Activated gamma-delta T cell treated with anti-CD3 and anti-CD28 coated beads, Interleukin-2, amount 50 U/mL, for 16 hours (primary cell): ENCODE data around the gene ABCD2.
"Not testable (repeated sequence)": the region's sequence is repeated elsewhere in the genome, so short reads cannot be mapped to it uniquely, and the experiment has no call there.

Experiments
- DNase-seq: peaks from one replicate; pipeline ENCODE4 v3.0.0-alpha.2; 2020; ENCODE audit warnings: low read depth

The ABCD2 gene

GRCh38 chr12:39619660-39620433, at the start of gene ABCD2:
ABCD2 (minus strand) TSS chr12:39619803; CDS start chr12:39619615, 188 bp downstream.
- DNase-seq, result peak; percentile 62

DNA sequence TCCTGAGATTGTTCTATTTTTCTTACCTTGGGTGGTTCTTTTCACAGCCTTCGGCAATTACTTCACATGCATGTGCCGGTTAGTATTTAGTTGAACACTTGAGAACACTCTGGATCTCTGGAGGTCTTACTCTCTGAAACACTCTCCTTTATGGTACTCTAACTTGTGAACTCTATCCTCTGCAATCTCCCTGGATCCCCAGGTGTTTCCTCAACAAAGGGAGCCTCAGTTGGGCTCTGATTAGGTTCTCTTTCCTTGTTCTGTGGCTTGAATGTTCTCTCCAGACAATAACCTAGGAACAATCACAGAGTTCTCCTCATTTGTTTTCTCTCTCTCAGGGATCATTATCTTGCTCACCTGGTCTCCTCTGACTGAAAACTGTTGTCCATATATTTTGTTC, 40.5 kb upstream of the ABCD2 start:
- no peak for DNase-seq

DNA sequence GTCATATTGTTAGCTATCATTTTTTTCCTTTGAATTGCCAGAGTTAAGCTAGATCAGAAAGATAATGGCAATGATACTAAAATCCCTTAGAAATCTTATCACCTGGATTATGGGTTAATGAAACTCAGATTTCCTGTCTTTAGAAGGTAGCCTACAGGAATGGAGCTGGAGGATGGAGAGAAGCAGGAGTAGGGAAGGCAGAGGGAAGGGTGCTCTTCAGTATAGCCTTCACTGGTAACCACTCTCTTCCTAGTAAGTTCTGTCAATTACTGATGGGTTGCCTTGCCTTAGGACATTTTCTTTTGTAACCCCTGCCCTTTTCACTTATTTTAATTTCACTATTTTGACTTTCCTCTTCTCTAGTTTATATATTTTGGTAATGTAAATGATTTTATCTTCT, 27.8 kb upstream of the ABCD2 start:
- no peak for DNase-seq

DNA sequence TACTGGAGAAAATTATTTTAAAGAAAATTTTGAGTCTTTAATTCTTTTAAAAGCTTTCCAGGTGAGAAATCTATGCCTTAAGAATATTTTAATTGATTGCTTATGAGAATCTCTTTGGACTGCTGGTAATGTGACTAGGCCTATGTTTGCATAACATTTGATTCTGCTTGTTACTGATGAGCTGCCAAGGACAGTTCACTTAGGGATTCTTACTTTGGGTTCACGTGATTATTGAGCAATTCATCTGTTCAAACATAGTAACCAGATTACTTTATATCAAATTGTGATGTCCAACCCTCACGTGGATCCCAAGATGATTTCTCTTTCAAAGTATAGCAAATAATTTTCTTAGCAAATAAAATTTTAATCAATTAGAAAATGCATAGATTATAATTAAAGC, 27.4 kb upstream of the ABCD2 start:
- DNase-seq, result no peak

GRCh38 chr12:39643052-39643451, 23.4 kb upstream of the ABCD2 start:
- no peak for DNase-seq

GRCh38 chr12:39638840-39639239, 19.2 kb upstream of the ABCD2 start:
- DNase-seq, result no peak

DNA sequence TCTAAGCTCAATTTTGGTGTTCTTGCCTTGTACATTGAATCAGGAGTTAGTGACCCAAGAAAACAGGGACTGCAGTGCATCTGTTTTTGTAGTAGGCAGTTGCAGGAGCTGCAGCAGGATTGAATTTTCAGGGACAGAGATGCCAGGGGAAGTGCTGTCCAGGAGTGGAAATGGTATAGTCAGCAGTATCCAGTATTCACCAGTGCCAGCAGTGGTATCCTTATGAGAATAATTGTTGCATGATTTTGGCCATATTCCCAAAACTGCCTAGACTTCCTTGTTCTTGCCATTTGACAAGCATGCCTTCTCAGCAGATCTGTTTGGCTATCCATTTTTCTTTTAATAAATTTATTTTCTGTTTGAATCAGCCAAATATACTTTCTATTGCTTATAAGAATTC, 18.6 kb upstream of the ABCD2 start:
- DNase-seq, result no peak

- DNase-seq, result no peak
These were observed 13.1 kb upstream of the ABCD2 start for GRCh38 chr12:39632670-39633069.

- DNase-seq, result no peak
These were observed 9.2 kb upstream of the ABCD2 start for GRCh38 chr12:39628836-39629235.

GRCh38 chr12:39627914-39628313, 8.3 kb upstream of the ABCD2 start:
- no peak for DNase-seq

GRCh38 chr12:39626033-39626814, 6.6 kb upstream of the ABCD2 start:
- DNase-seq, result no peak

GRCh38 chr12:39623919-39624318, 4.3 kb upstream of the ABCD2 start:
- DNase-seq, result no peak

DNA sequence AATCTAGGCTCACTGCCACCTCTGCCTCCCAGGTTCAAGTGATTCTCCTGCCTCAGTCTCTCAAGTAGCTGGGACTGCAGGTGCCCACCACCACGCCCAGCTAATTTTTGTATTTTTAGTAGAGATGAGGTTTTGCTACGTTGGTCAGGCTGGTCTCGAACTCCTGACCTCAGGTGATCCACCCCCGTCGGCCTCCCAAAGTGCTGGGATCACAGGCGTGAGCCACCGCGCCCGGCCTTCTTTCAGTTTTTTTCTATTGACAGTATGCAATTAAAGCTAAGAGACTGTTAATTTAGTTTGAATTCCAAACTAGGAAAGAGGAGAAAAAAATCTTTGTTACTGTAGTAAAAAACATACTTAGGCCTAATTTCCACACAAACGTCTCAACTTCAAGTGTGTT, 3.6 kb upstream of the ABCD2 start:
- not testable (repeated sequence) for DNase-seq

DNA sequence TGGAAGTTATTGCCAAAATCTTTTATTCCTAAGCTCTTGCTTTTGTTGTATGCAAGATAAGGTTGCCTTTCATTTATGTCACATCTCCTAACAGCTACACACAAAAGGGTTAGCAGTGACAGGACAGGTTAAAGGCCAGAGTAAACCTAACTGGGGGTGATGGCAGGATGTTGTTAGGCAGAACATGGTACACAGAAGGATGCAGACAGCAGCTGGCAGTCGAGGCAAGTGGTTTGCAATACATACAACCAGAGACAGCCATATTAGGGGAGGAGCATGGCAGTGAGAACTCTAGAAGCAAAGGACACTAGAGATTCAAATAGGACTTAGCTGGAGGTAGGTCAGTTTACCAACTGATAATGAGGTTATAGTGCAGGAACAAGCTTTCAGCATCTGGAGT, 2.7 kb upstream of the ABCD2 start:
- DNase-seq, result no peak

GRCh38 chr12:39621670-39622069, 2.1 kb upstream of the ABCD2 start:
- DNase-seq, result no peak

GRCh38 chr12:39620659-39621658, 1.4 kb upstream of the ABCD2 start:
- no peak for DNase-seq

DNA sequence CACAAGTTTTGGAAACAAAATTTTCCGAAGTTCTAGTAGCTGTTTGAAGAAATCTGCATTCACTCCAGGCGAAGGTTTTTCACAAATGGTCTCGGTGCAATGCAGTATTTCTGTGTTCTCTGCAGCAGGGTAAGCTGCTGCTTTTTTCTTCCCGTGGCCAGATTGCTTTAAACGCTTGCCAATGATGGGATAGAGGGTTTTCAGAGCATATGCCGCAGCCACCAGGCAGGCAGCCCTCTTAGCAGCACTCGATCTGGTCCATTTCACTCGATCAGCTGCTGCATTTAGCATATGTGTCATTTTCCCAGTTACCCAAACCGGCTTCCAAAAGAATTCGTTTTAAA, 315 bp downstream of the ABCD2 start:
- no peak for DNase-seq

- no peak for DNase-seq
These were observed 902 bp downstream of the ABCD2 start for GRCh38 chr12:39618701-39619100.

DNA sequence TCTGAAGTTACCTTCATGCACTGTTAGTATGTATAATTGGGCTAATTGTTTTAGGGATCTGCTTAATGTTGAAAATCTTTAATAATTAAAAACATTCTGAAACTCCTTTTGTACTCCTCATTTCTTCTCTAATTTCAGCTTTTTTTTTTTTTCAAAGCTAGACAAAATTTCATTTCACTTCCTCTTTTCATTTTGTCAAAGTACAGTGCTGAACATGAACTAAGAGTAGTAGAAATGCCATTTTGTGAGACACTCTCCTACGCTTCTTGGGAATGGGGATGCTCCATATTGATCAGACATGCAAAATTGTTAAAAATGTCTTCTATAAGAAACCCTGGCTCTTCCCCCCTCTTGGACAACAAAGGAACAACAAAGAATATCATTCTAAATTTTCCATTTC, 1.7 kb downstream of the ABCD2 start:
- DNase-seq, result no peak

- DNase-seq, result no peak
These were observed 2.9 kb downstream of the ABCD2 start for GRCh38 chr12:39616666-39617065.

DNA sequence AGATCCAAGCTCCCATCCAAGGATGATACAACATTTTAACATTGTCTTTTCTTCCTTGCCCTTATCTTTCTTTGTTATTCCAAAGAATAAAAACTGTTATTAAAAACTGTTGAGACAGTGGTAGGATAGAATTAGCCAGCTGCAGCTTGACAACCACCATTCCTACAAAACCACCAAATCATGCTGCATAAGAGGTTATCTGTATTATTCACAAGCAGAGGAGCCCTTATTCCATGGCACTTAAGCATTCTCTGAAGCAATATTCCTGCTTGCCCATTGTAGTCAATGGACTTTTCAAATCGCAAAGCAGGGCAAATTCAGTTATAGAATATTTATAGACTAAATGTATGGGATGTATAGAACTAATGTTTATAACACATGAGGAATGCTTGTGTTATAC, 3.4 kb downstream of the ABCD2 start:
- no peak for DNase-seq

GRCh38 chr12:39613525-39613924, 6.1 kb downstream of the ABCD2 start:
- DNase-seq, result no peak
